ENCODE measurements around the gene LARP4.
"Not testable (repeated sequence)": the region's sequence is repeated elsewhere in the genome, so short reads cannot be mapped to it uniquely, and the experiment has no call there.

The LARP4 gene

DNA sequence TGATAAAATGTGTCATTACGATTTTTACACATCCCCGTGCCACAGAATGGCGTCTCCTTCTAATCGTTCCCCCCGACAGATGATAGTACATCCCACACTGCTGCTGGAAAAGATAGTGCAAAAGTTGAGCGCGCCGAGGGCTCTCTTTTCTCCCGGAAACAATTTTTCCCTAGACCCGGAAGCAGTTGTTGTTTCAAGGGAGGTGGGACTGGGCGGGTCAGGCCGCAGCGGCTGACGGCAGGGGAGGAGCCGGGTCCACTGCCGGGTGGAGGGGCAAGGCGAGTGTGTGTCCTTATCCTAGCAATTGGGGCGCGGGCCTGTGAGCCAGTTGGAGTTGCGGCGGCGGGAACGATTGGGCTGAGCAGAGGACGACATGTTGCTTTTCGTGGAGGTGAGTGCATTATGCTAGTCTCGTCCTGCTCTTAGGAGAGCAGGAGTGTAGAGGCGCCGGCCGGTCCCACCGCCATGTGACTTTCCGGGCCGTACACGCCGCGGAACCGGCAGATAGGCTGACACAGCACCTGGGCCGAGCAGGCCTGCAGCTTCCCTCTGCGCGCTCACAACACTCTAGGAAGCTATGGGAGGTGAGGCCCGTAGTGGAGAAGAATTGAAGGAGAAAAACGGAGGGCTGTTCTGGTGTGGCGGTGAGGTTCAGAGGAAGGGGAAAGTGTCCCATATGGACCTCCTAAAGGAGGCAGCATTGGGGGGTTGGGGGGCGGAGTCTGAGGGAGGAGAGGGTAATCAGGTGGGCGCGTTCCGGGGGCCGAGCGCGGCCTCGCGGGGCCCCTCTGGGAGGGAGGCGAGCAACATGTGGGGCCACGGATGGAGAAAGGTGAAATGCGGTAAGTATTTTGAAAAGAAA, at the start of gene LARP4:
LARP4 (plus strand) TSS at position 248 of the 862 bp plus-strand sequence; CDS start at position 374, 126 bp downstream.
- DNase-seq (ENCODE audit: low read depth): peak; percentile 80

DNA sequence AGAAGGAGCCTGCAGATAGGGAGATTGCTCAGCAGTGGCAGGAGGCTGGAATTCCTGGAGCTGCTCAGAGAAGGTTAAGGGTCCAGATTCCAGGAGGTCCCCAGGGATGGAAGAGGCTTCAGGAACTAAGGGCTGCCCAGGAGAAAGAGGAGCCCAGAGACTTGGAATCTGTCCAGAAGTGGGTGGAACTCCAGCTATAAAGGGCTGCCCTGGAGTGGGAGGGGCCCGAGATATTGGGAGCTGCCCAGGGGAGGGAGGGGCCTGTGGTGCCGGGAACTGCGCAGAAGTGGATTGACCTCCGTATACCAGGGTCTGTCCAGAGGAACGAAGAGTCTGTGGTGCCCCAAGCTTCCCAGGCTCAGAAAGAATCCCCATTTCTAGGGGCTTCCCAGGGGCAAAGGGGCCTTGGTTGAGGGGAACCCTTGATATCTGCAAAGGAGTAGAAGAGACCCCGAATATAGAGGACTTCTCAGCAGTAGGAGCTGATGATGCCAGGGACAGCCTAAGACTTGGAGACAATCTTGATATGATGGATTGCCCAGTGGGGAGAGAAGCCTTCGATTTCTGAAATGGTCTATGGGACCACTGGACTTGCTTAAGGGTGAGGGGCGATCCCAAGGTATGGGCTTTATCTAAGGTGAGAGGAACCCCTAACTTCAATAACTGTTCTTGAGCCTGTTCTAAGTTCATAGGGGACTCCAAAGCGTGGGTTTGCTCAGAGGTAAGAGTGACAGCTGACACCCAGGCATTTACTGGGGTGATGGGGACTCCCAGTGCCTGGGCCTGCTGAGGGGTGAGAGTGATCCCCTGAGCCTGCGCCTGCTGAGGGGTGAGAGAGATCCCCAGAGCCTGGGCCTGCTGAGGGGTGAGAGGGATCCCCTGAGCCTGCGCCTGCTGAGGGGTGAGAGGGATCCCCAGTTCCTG, 49.3 kb upstream of the LARP4 start:
- no peak for DNase-seq (ENCODE audit: low read depth)

DNA sequence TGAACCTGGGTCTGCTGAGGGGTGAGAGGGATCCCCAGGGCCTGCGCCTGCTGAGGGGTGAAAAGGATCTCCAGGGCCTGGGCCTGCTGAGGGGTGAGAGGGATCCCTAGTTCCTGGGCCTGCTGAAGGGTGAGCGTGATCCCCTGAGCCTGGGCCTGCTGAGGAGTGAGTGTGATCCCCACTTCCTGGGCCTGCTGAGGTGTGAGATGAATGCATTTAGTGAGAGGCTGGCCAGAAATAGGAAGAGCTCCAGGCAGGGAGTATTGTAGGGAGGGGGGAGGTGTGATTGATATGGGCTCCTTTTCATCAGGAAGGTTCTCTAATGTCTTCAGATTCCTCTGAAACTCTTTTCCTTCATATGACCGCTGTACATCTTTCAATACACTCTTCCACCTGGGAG, 47.3 kb upstream of the LARP4 start:
- DNase-seq (ENCODE audit: low read depth): no peak

DNA sequence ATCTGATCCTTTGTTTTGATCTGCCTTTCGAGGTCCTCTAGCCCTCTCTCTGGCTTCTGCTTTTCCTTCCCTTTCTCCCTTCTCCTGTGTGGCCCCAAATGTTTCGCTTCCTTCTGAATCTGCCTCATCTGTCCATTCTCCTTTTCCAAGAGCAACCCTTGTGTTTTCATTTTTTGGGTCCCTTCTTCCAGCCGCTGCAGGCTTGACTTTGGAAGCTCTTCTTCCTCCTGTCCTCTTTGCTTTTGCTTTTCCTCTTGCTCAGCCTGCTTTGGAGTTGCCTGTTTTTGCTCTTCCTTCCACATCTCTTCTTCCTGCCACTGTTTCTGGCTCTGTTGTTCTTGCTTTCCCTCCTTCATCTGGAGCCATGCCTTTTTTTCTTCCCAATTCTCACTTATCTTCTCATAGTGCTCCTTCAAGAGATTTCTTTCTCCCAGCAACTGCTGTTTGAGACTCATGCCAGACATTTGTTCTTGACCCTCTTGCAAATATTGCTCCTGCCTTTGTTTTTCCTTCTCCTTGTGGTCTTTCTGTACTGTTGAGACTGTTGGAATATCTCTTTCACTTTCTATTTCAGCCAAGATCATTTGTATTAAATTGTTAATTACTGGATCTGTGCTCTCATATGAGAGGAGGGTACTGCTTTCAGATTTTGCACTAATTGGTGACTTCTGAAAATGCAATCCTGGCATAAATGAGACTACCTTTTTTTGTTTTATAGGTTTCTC, 46.7 kb upstream of the LARP4 start:
- DNase-seq (ENCODE audit: low read depth): no peak

DNA sequence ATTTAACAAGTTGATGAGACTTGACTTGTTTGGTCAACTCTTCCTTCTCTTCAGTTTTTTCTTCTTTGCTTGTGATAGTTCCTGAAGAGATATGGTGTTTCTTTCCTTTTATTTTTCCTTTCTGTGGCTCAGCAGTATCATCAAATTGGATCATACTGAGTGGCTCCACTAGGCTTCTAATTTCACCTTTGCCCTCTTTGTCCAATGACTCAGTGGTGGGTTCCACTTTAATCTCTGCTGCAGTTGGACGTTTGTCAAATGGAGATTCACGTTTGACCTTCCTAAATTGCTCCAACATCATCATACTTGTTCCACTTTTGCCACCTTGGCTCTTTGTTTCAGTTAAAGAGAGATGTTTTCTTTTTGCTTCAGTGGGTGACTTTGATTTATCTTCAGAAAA, 45.8 kb upstream of the LARP4 start:
- DNase-seq (ENCODE audit: low read depth): no peak

DNA sequence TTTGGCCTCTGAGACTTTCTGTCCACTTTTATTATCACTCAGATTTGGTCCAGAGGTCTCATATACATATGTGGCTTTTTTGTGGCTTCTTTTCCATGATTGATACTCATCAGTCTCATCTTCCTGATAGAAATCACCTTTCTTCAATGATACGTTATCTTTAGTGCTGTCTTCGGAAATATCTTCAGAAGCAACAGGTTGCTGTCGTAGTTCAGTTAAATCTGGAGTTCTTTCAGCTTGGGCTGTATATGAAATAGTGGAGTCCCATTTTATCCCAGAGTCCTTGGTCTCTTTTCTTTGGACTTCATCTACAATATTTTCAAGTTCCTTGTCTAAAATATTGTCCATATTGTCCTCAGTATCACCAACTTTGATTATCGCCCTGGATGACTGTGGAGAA, 45.3 kb upstream of the LARP4 start:
- no peak for DNase-seq (ENCODE audit: low read depth)

DNA sequence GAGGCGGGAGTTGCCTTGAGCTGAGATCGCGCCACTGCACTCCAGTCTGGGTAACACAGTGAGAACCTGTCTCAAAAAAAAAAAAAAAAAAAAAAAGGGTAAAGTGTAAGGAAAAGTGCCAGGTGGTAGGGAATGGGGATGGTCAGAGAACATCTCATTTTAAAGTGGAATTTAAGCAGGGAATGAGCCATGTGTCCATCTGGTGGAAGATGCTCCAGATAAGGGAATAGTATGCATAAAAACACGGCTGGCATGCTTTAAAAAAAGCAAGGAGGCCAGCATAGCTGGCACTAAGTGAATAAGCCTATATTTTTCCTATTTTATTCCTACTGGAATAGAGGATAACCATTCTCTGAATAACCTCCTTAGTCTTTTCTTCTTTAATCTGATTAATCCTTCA, 38.0 kb upstream of the LARP4 start:
- no peak for DNase-seq (ENCODE audit: low read depth)

DNA sequence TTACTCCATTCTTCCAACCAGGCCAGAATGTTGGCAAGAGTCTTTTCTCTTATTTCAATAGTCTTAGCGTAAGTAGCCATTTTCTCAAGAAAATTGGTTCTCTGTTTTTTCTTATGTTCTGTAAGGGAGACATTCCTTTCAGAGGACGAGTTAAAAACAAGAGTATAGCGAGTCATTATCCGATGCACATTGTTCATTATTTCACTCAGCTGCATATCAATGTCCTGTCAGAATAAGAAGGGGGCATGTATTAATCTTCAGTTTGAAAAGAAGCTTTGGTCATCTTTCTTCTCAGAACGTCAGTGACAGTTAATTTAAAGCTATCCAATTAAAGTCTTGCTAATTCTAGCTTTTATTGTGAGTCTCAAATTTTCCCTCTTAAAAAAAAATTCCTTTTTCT, 37.5 kb upstream of the LARP4 start:
- DNase-seq (ENCODE audit: low read depth): no peak

DNA sequence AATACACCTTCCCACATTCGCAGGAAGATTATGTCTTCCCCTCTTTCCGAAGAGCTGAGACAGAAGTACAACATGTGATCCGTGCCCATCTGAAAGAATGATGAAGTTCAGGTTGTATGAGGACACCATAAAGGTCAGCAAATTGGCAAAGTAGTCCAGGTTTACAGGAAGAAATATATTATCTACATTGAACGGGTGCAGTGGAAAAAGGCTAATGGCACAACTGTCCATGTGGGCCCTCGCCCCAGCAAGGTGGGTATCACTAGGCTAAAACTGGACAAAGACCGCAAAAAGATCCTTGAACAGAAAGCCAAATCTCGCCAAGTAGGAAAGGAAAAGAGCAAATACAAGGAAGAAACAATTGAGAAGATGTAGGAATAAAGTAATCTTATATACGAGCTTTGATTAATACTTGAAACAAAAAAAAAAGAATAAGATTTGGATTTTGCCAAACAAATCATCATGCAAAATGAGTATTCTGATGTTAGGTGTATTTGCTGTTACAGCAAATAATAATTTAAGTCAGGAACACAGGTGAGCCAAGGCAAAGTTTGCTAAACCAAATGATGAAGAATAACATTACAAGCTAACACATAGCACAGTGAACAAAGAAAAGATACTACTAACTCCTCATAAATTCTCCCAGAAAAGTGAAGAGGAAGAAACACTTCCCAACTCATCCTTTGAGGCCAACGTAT, 34.8 kb upstream of the LARP4 start:
- no peak for DNase-seq (ENCODE audit: low read depth)

DNA sequence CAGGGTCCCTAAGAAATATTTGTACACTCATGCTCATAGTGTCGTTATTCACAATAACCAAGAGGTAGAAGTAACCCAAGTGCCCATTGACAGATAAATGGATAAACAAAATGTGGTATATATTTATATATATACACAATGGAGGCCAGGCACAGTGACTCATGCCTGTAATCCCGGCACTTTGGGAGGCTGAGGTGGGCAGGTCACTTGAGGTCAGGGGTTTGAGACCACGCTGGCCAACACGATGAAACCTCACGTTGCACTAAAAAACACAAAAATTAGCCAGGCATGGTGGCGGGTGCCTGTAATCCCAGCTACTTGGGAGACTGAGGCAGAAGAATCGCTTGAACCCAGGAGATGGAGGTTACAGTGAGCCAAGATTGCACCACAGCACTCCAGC, 30.0 kb upstream of the LARP4 start:
- DNase-seq (ENCODE audit: low read depth): not testable (repeated sequence)

DNA sequence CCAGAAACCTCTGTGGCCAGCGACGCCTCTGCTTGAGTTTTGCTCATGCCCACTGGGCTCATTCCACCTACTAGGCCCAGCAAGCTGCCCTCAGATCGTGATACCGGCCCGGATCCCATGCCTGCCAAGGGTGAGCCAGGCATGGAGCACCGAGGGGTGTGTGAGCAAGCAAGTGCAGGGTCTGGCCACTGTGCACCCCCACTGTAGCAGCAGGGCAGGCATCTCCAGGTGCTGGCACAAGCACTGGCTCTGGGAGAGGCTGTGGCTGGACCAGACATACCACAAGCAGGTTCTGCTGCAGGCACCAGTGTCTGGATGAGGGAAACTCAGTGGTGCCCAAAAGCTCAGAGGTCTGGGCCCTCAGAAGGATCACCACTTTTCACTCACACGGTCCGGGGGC, 24.9 kb upstream of the LARP4 start:
- no peak for DNase-seq (ENCODE audit: low read depth)

DNA sequence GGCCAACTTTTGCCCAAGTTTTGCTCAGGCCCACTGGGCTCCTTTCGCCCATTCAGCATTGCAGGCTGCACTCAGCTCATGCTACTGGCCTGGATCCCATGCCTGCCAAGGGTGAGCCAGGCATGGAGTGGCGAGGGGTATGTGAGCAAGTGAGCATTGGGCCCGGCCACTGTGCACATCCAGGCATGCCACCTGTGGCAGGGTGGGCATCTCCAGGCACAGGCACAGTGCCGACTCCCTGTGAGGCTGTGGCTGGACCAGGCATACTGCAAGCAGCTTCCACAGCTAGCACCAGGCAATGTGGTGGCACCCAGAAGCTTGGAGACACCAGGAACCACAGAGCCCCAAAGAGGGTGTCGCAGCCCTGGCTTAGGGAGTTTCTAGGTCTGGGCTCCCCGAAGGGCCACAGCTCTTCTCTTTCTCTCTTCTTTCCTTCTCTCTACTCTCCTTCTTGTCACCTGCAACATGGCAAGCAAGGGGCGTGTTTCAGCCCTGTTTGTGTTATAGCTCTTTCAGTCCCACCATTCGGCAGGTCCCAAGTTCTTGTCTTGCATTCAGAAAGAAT, 19.8 kb upstream of the LARP4 start:
- DNase-seq (ENCODE audit: low read depth): no peak

DNA sequence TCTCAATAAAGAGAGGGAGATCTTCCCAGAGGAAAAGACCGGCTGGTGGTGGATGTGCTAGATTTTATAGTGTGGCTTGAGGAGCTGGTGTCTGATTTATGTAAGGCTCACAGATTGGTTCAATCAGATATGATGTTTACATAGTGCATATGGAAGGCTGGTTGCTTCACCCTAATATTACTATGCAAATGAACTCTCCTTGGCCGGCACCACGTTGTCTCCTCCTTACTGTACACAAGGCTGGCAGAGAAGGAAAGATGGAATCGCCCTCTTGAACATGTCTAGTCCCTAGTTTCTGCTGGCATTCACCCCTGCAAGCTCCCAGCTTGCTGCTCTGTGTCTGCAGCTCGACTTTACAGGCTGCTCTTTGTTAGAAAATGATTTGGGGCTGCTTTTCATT, 13.2 kb upstream of the LARP4 start:
- DNase-seq (ENCODE audit: low read depth): no peak

DNA sequence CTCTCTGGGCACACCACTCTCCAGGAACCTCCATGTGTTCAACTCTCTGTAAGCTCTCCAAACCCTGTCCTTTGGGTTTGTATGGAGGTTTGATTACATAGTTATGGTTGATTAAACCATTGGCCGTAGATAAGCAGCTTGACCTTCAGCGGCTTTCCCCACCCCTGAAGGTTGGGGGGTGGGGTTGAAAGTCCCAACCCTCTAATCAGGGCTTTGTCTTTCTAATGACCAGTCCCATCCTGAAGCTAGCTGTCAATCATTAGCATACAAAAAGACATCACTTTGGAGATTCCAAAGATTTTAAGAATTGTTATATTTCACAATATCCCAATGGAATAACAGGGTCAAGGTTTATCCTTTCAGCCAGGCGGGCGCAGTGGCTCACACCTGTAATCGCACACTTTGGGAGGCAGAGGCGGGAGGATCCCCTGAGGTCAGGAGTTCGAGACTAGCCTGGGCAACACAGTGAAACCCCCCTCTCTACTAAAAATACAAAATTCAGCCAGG, 12.7 kb upstream of the LARP4 start:
- DNase-seq (ENCODE audit: low read depth): no peak

DNA sequence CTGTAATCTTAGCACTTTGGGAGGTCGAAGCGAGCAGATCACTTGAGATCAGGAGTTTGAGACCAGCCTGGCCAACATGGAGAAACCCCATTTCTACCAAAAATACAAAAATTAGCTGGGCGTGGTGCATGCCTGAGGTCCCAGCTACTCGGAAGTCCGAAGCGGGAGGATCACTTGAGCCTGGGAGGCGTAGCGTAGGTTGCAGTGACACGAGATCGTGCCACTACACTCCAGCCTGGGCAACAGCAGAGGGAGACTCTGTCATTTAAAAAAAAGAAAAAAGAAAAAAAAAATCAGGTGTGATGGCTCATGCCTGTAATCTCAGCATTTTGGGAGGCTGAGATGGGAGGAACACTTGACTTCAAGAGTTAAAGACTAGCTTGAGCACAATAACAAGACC, 11.9 kb upstream of the LARP4 start:
- DNase-seq (ENCODE audit: low read depth): not testable (repeated sequence)

DNA sequence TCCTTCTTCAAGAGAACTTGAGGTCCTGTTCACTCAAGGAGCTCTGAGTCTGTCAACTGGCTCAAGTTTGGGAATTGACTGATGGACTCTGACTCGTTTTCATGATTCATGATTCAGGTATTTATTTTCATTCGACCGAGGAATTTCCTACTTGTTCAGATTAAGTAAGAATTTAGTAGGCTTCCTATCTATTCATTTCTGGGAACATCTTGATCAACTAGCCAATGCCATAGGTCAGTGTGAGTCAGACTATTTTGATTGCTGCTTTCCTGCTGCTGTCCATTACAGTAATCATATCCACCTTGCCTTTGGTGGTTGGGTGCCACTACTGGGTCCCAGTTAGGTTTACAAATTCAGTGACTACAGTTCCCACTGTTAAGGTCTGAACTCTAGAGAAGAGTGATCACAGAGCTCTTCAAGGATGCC, 10.4 kb upstream of the LARP4 start:
- peak; percentile 89 for DNase-seq (ENCODE audit: low read depth)

DNA sequence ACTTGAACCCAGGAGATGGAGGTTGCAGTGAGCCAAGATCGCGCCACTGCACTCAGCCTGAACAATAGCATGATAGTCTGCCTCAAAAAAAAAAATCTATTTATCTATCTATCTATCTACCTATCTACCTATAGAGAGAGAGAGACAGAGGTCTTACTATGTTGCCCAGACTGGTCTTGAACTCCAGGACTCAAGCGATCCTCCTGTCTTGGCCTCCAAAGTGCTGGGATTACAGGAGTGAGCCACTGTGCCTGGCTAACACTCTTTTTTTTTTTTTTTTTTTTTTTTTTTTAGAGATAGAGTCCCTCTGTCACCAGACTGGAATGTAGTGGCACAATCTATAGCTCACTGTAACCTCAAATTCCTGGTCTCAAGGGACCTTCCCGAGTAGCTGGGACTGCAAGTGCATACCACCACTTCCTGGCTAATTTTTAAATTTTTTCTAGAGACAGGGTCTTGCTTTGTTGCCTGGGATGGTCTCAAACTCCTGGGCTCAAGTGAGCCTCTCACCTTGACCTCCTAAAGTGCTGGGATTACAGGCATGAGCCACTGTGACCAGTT, 6.1 kb upstream of the LARP4 start:
- no peak for DNase-seq (ENCODE audit: low read depth)

DNA sequence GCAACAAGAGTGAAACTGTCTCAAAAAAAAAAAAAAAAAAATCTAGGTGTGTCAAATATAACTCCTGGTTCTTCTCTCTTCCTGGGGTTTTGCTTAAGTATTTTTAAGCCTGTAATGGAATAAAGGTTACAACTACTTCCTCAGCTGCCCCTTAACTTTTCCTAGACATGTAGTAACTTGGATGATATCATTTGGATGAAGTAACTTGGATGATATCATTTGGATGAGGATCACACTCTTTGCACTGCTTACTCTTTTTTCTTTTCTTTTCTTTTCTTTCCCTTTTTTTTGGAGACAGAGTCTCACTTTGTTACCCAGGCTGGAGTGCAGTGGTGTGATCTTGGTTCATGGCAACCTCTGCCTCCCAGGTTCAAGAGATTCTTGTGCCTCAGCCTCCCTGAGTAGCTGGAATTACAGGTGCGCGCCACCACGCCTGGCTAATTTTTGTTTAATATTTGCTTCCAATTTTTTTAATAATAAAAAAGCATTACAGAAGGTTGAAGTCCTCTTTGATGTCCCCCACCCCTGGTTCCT, 3.5 kb upstream of the LARP4 start:
- no peak for DNase-seq (ENCODE audit: low read depth)

DNA sequence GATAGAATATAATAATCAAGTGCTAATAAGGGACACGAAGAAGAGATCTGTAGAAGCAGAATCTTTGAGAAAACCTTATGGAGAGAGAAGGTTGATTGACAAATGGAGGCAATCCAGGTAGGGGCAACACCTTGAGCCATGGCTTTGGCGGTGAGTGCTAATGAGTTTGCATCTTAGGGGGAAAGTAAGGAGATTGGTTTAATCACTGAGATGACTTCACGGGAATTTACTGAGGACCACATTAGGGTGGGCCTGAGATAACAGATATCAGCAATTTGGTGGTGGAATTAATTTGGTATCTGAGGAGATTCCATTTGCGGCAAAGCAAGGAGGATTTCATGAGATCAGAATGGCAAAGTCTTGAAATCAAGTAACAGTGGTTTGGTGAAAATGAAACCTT, 1.8 kb upstream of the LARP4 start:
- DNase-seq (ENCODE audit: low read depth): no peak

DNA sequence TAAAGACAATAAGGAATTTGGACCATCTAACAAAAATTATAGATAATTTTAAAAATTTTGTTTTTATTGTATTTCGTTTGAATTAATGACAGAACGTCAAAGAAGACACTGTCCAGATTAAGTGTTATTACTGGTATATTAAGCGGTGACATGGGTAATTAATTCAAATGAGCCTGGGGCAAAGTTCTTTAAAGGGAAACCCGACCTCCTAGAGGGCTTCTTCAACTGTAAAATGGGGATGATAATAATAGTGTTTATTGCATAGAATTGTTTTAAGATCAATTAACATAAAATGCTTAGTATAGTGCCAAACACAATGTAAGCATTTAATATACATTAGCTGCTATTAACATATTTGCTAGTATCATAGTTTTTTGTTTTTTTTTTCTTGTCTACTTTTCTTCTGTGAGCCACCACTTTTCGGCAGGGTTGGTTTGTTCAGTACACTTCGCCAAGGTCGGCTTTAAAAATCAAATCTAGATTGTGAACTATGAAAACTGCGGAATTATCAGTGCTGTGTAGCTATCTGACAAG, 514 bp upstream of the LARP4 start:
- no peak for DNase-seq (ENCODE audit: low read depth)

All from GM04503 (cell line).